GF-D8 (cell line): ENCODE data around the gene SPINK4.

Experiments used
- DNase-seq: peaks from one replicate; lab custom pipeline; 2025; lab: John Stamatoyannopoulos, UW

Gene SPINK4

GRCh38 chr9:33257276-33257675 is 17.3 kb downstream of the SPINK4 start:
- DNase-seq: no peak

- DNase-seq: no peak
Measured at GRCh38 chr9:33260372-33260771, 20.4 kb downstream of the SPINK4 start.

GRCh38 chr9:33263131-33264002 is 23.4 kb downstream of the SPINK4 start:
- DNase-seq: peak; percentile 8

- DNase-seq: peak; percentile 26
Measured at GRCh38 chr9:33264003-33264472, 24.1 kb downstream of the SPINK4 start.

- DNase-seq: peak; percentile 96
Measured at GRCh38 chr9:33264473-33265177, 24.7 kb downstream of the SPINK4 start, which contains the start of the genes BAG1 and CHMP5. TSS of gene BAG1 (minus strand) at chr9:33264708. TSS of gene CHMP5 (plus strand) at chr9:33265049. CDS start at chr9:33265079, 30 bp downstream.

GRCh38 chr9:33265211-33265865 is 25.4 kb downstream of the SPINK4 start:
- no peak for DNase-seq

- no peak for DNase-seq
Measured at GRCh38 chr9:33267151-33267767, 27.3 kb downstream of the SPINK4 start.

- no peak for DNase-seq
Measured at GRCh38 chr9:33270146-33270545, 30.2 kb downstream of the SPINK4 start.

GRCh38 chr9:33272061-33272460 is 32.1 kb downstream of the SPINK4 start:
- no peak for DNase-seq

GRCh38 chr9:33273266-33273971 is 33.5 kb downstream of the SPINK4 start:
- DNase-seq: no peak

GRCh38 chr9:33273972-33274328 is 34.0 kb downstream of the SPINK4 start:
- DNase-seq: no peak

- DNase-seq: no peak
Measured at GRCh38 chr9:33277484-33277883, 37.5 kb downstream of the SPINK4 start.

GRCh38 chr9:33285502-33285901 is 45.5 kb downstream of the SPINK4 start:
- no peak for DNase-seq

GRCh38 chr9:33287087-33287490 is 47.1 kb downstream of the SPINK4 start:
- peak; percentile 58 for DNase-seq

GRCh38 chr9:33288235-33288634 is 48.3 kb downstream of the SPINK4 start:
- no peak for DNase-seq

- no peak for DNase-seq
Measured at GRCh38 chr9:33288828-33289483, 49.0 kb downstream of the SPINK4 start.

- DNase-seq: no peak
Measured at GRCh38 chr9:33289496-33289895, 49.5 kb downstream of the SPINK4 start.

- DNase-seq: no peak
Measured at GRCh38 chr9:33289936-33290246, 49.9 kb downstream of the SPINK4 start.

GRCh38 chr9:33290247-33291030 is 50.5 kb downstream of the SPINK4 start, which contains the start of gene NFX1:
TSS of gene NFX1 (plus strand) at chr9:33290516. CDS start at chr9:33290573, 57 bp downstream.
- peak; percentile 99 for DNase-seq

GRCh38 chr9:33291031-33291397 is 51.0 kb downstream of the SPINK4 start:
- DNase-seq: no peak
